H9 (cell line): ENCODE data around the gene SLC12A5. TPM values are rescaled to one million over a fixed set of nuclear protein-coding genes. Genes with fewer than 3 reads are reported as not detected.

Source experiments
- DNase-seq: peaks from one replicate; pipeline ENCODE4 v3.0.0-alpha.2; 2017
- H2AFZ ChIP-seq: one replicate; pipeline ENCODE4 v1.6.1; 2013; ENCODE audit warnings: mild to moderate bottlenecking, low read length, control low read depth, moderate library complexity
- H2AK5ac ChIP-seq: 2 replicates; pipeline ENCODE4 v1.6.1; 2013; ENCODE audit warnings: low read length, control low read depth, mixed read lengths; ENCODE audit not compliant: insufficient read length
- H2BK120ac ChIP-seq: one replicate; pipeline ENCODE4 v1.6.1; 2013; ENCODE audit warnings: low read depth, mild to moderate bottlenecking, low read length, control low read depth, inconsistent platforms; ENCODE audit not compliant: poor library complexity, severe bottlenecking
- H2BK12ac ChIP-seq: 2 replicates; pipeline ENCODE4 v1.6.1; 2013; ENCODE audit warnings: low read length, control low read depth, mixed read lengths, low read depth; ENCODE audit not compliant: insufficient read length
- H2BK15ac ChIP-seq: 2 replicates; pipeline ENCODE4 v1.6.1; 2013; ENCODE audit warnings: low read depth, low read length, control low read depth
- H2BK20ac ChIP-seq: one replicate; pipeline ENCODE4 v1.6.1; 2013; ENCODE audit warnings: low read depth, mild to moderate bottlenecking, low read length, control low read depth, inconsistent platforms; ENCODE audit not compliant: poor library complexity, severe bottlenecking
- H2BK5ac ChIP-seq: 2 replicates; pipeline ENCODE4 v1.6.1; 2013; ENCODE audit warnings: low read length, control low read depth, mixed read lengths; ENCODE audit not compliant: insufficient read length
- H3K14ac ChIP-seq: 2 replicates; pipeline ENCODE4 v1.6.1; 2013; ENCODE audit warnings: low read length, control low read depth; ENCODE audit not compliant: insufficient read depth
- H3K18ac ChIP-seq: 2 replicates; pipeline ENCODE4 v1.6.1; 2013; ENCODE audit warnings: low read depth, mild to moderate bottlenecking, mixed read lengths, low read length, control low read depth; ENCODE audit not compliant: insufficient read length
- H3K23ac ChIP-seq: 2 replicates; pipeline ENCODE4 v1.6.1; 2013; ENCODE audit warnings: low read length, control low read depth, mixed read lengths, low read depth; ENCODE audit not compliant: insufficient read length
- H3K23me2 ChIP-seq: 2 replicates; pipeline ENCODE4 v1.6.1; 2013; ENCODE audit warnings: low read depth, mild to moderate bottlenecking, mixed read lengths, low read length, control low read depth; ENCODE audit not compliant: insufficient read length, poor library complexity, severe bottlenecking
- H3K27ac ChIP-seq: 2 replicates; pipeline ENCODE4 v1.5.1; 2013; ENCODE audit warnings: low read length, control low read depth, mixed read lengths, low read depth; ENCODE audit not compliant: insufficient read length
- H3K27me3 ChIP-seq: 2 replicates; pipeline ENCODE4 v1.6.1; 2013; ENCODE audit warnings: low read length, control low read depth, inconsistent platforms; ENCODE audit not compliant: insufficient read depth
- H3K4ac ChIP-seq: 2 replicates; pipeline ENCODE4 v1.6.1; 2013; ENCODE audit warnings: low read depth, mild to moderate bottlenecking, control low read depth, inconsistent platforms, low read length, moderate library complexity
- H3K4me1 ChIP-seq: 2 replicates; pipeline ENCODE4 v1.6.1; 2013; ENCODE audit warnings: low read length, control low read depth, inconsistent platforms; ENCODE audit not compliant: insufficient read depth
- H3K4me2 ChIP-seq: 2 replicates; pipeline ENCODE4 v1.6.1; 2013; ENCODE audit warnings: low read length, control low read depth, mixed read lengths; ENCODE audit not compliant: insufficient read length, insufficient read depth
- H3K56ac ChIP-seq: 2 replicates; pipeline ENCODE4 v1.6.1; 2013; ENCODE audit warnings: low read depth, mild to moderate bottlenecking, mixed read lengths, low read length, control low read depth; ENCODE audit not compliant: insufficient read length
- H3K79me1 ChIP-seq: 2 replicates; pipeline ENCODE4 v1.6.1; 2013; ENCODE audit warnings: low read depth, mild to moderate bottlenecking, moderate library complexity, low read length, control low read depth, inconsistent platforms; ENCODE audit not compliant: insufficient read depth, poor library complexity, severe bottlenecking
- H3K79me2 ChIP-seq: 2 replicates; pipeline ENCODE4 v1.6.1; 2013; ENCODE audit warnings: low read length, control low read depth, inconsistent platforms; ENCODE audit not compliant: insufficient read depth
- H3K9ac ChIP-seq: 2 replicates; pipeline ENCODE4 v1.6.1; 2013; ENCODE audit warnings: low read length, control low read depth, mixed read lengths; ENCODE audit not compliant: insufficient read length; ENCODE audit errors: extremely low read depth
- H3K9me3 ChIP-seq: one replicate; pipeline ENCODE4 v1.6.1; 2013; ENCODE audit warnings: low read depth, low read length, inconsistent platforms; ENCODE audit not compliant: control insufficient read depth
- H3T11ph ChIP-seq: one replicate; pipeline ENCODE4 v1.6.1; 2013; ENCODE audit warnings: mild to moderate bottlenecking, low read length, control low read depth, inconsistent platforms
- H4K20me1 ChIP-seq: one replicate; pipeline ENCODE4 v1.6.1; 2013; ENCODE audit not compliant: control insufficient read depth, insufficient read length, insufficient read depth
- H4K5ac ChIP-seq: 2 replicates; pipeline ENCODE4 v1.6.1; 2013; ENCODE audit warnings: low read depth, mild to moderate bottlenecking, mixed read lengths, low read length, control low read depth; ENCODE audit not compliant: insufficient read length
- H4K8ac ChIP-seq: replicated peaks from 2 replicates; pipeline ENCODE4 v1.6.1; 2013; ENCODE audit warnings: low read length, control low read depth, mixed read lengths, low read depth; ENCODE audit not compliant: insufficient read length
- H4K91ac ChIP-seq: 2 replicates; pipeline ENCODE4 v1.6.1; 2013; ENCODE audit warnings: low read depth, mild to moderate bottlenecking, moderate library complexity, mixed read lengths, low read length, control low read depth; ENCODE audit not compliant: insufficient read length
- H3K27ac Mint-ChIP-seq, 3 experiments: 2 replicates in 2 of 3; 3 replicates in 1 of 3; pipeline ENCODE4 v1.8.0; 2020 to 2021; ENCODE audit warnings: mixed read lengths in 3 of 3, mild to moderate bottlenecking in 1 of 3, moderate library complexity in 1 of 3
- H3K27me3 Mint-ChIP-seq: 2 replicates; pipeline ENCODE4 v1.8.0; 2021; ENCODE audit warnings: low read depth, mild to moderate bottlenecking, moderate library complexity, mixed read lengths
- H3K36me3 Mint-ChIP-seq, 3 experiments: 2 replicates in 2 of 3; 3 replicates in 1 of 3; pipeline ENCODE4 v1.8.0; 2020 to 2021; ENCODE audit warnings: low read depth in 3 of 3, mixed read lengths in 3 of 3; ENCODE audit not compliant: insufficient read depth in 1 of 3
- H3K4me1 Mint-ChIP-seq, 2 experiments: 2 replicates each; pipeline ENCODE4 v1.8.0; 2020; ENCODE audit warnings: mixed read lengths in 2 of 2
- H3K4me3 Mint-ChIP-seq, 2 experiments: 2 replicates in 1 of 2; 3 replicates in 1 of 2; pipeline ENCODE4 v1.8.0; 2020 to 2021; ENCODE audit warnings: mild to moderate bottlenecking in 2 of 2, mixed read lengths in 2 of 2, moderate library complexity in 1 of 2
- H3K9me3 Mint-ChIP-seq, 2 experiments: 2 replicates in 1 of 2; 3 replicates in 1 of 2; pipeline ENCODE4 v1.8.0; 2020; ENCODE audit warnings: mild to moderate bottlenecking in 2 of 2, mixed read lengths in 2 of 2, moderate library complexity in 1 of 2
- CTCF ChIP-seq: fragments of 200-600 bp; sonication (generic); conservative IDR thresholded peaks from 3 replicates; pipeline ENCODE4 v1.8.0; 2021; ENCODE audit warnings: antibody characterized with exemption, mild to moderate bottlenecking
- WGBS: extraction: QIAGEN DNeasy Blood & Tissue Kit; methylation state at CpG from one replicate; pipeline ENCODE4 v1.1.7; 2013; ENCODE audit warnings: missing lambda C conversion rate, low lambda C conversion rate, mixed read lengths; ENCODE audit not compliant: insufficient read length; ENCODE audit errors: extremely low coverage; 5-methylcytosine and 5-hydroxymethylcytosine counted together
- total RNA-seq: library from RNA; stranded (reverse); gene quantifications from 2 replicates; pipeline ENCODE4 v1.2.1, GENCODE V29; 2021

The SLC12A5 gene
- total RNA-seq, 1 experiment from 2014 or later, result 8.7 TPM

GRCh38 chr20:46083531-46084061 is 54.6 kb downstream of the SLC12A5 start:
- H3K56ac ChIP-seq, result no peak overlapping the region
- H2BK20ac ChIP-seq, result no peak overlapping the region
- H2BK12ac ChIP-seq, result no peak overlapping the region
- H3K23me2 ChIP-seq, result peaks cover 3% of the 10 kb centered on the region
- H3K14ac ChIP-seq, result no peak overlapping the region
- no peak overlapping the region for H4K8ac ChIP-seq
- no peak overlapping the region for H3K4ac ChIP-seq
- no peaks in the 10 kb centered on the region for H4K20me1 ChIP-seq
- H3K27ac Mint-ChIP-seq, result no peak overlapping the region; a peak in 2 of 7 replicates
- H3K9me3 ChIP-seq, result no peaks in the 10 kb centered on the region
- H3K4me2 ChIP-seq, result no peak overlapping the region
- peaks cover 35% of the 10 kb centered on the region; the same call in 1 of the 2 replicates for H3K79me2 ChIP-seq
- H3K27ac ChIP-seq, result no peak overlapping the region
- DNase-seq, result no peak
- peaks cover 0 to 8% (median 8%) of the 10 kb centered on the region in 3 experiments; a peak in 4 of 7 replicates for H3K36me3 Mint-ChIP-seq
- no peak overlapping the region for H2BK5ac ChIP-seq
- H3K4me1 Mint-ChIP-seq, result peaks cover 37 to 43% of the 10 kb centered on the region in 2 experiments
- no peak overlapping the region for H3K4me3 Mint-ChIP-seq
- H3T11ph ChIP-seq, result no peak overlapping the region
- H3K4me1 ChIP-seq, result peaks cover 2% of the 10 kb centered on the region; the same call in 1 of the 2 replicates
- no peak overlapping the region for H2AFZ ChIP-seq
- no peak overlapping the region for H2AK5ac ChIP-seq
- no peak overlapping the region for H2BK120ac ChIP-seq
- no peak overlapping the region for H3K9ac ChIP-seq
- no peak for TF ChIP-seq CTCF
- H3K27me3 Mint-ChIP-seq, result no peaks in the 10 kb centered on the region
- no peaks in the 10 kb centered on the region for H3K9me3 Mint-ChIP-seq
- H4K5ac ChIP-seq, result no peak overlapping the region
- H3K23ac ChIP-seq, result no peak overlapping the region
- H2BK15ac ChIP-seq, result no peak overlapping the region
- H3K27me3 ChIP-seq, result no peaks in the 10 kb centered on the region
- no peak overlapping the region for H3K18ac ChIP-seq
- H3K79me1 ChIP-seq, result peaks cover 9% of the 10 kb centered on the region
- no peak overlapping the region for H4K91ac ChIP-seq
- no CpG with 5 or more reads among the region's 1 CpG for WGBS
